ENCODE measurements around the gene UAP1L1.
A peak's percentile ranks its signal among the peaks of the same experiment; 100 is the strongest.

DNA sequence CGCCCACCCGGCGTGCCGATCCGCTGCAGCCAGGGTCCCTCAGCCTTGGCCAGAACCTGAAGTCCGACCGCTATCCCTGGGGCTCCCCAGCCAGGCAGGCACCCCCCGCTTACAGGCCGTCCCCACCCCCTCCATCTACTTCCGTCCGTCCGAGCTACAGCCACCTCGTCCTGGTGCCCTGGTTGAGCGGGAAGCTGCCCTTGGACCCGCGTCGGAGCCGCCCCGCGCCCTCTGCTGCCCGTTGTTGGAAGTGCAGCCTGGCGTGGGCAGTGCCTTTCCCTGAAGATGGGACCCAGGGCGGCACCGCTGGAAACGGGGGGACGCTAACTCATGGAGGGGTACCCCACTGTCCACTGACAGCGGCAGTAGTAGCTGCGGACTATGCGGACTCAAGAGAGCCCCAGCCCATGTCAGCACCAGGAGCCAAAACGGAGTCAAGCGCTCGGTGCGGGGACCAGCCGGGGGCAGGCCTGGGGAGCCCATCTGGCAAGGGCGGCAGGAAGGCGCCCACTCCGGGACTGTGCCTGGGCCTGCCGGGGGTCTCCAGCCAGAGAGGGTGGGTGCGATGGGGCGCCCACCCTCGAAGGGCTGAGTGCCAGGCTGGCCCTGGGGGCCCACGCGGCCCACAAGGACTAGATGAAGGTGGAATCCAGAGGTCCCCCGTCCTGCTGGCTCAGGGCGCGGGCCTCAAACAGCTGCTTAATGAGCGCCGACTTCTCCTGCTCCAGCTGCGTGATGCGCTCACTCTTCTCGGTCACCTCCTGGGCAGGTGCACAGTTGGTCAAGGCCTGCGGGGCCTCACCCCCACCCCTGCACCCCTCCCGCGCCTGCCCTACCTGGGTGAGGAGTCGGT lies 13.1 kb upstream of the UAP1L1 start:
- TF ChIP-seq, protein P1, sequence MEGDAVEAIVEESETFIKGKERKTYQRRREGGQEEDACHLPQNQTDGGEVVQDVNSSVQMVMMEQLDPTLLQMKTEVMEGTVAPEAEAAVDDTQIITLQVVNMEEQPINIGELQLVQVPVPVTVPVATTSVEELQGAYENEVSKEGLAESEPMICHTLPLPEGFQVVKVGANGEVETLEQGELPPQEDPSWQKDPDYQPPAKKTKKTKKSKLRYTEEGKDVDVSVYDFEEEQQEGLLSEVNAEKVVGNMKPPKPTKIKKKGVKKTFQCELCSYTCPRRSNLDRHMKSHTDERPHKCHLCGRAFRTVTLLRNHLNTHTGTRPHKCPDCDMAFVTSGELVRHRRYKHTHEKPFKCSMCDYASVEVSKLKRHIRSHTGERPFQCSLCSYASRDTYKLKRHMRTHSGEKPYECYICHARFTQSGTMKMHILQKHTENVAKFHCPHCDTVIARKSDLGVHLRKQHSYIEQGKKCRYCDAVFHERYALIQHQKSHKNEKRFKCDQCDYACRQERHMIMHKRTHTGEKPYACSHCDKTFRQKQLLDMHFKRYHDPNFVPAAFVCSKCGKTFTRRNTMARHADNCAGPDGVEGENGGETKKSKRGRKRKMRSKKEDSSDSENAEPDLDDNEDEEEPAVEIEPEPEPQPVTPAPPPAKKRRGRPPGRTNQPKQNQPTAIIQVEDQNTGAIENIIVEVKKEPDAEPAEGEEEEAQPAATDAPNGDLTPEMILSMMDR (IDR thresholded peaks at IDR 0.05; ENCODE audit: poor library complexity) = peak; percentile 89
- TF ChIP-seq EZH2 (IDR thresholded peaks at IDR 0.05; ENCODE audit: borderline replicate concordance) (no peak), EZH2phosphoT487 (IDR thresholded peaks at IDR 0.05; ENCODE audit: low read depth, severe bottlenecking, unreplicated experiment) (no peak)

Data from hepatocyte (in vitro differentiated cells).